Testis (tissue), 5 donors: ENCODE data around the gene CLMN. TPM values are rescaled to one million over a fixed set of nuclear protein-coding genes. Genes with fewer than 3 reads are reported as not detected.

Experiments used
- DNase-seq: peaks from one replicate; pipeline ENCODE4 v3.0.0-alpha.2; 2019
- H3K27ac ChIP-seq, 2 donors: fragments of 200-600 bp; sonication (generic); one replicate each; pipeline ENCODE4 v1.5.1; 2019
- H3K27me3 ChIP-seq: fragments of 200-600 bp; sonication (generic); one replicate; pipeline ENCODE4 v1.5.1; 2019
- H3K36me3 ChIP-seq: fragments of 200-600 bp; sonication (generic); one replicate; pipeline ENCODE4 v1.5.1; 2017; ENCODE audit warnings: low read depth; ENCODE audit errors: missing control alignments
- H3K4me1 ChIP-seq: fragments of 200-600 bp; sonication (generic); one replicate; pipeline ENCODE4 v1.5.1; 2019
- H3K4me3 ChIP-seq, 2 donors: fragments of 200-600 bp; sonication (generic); one replicate each; pipeline ENCODE4 v1.5.1; 2017 to 2019
- H3K9me3 ChIP-seq: fragments of 200-600 bp; sonication (generic); one replicate; pipeline ENCODE4 v1.5.1; 2017
- POLR2A ChIP-seq: fragments of 450-650 bp; IDR thresholded peaks from one replicate; pipeline ENCODE4 v1.6.1; 2017; ENCODE audit warnings: antibody characterized with exemption, mild to moderate bottlenecking, moderate library complexity
- WGBS, 2 donors: methylation state at CpG; one replicate each; pipeline ENCODE4 v1.1.5; 2018; 5-methylcytosine and 5-hydroxymethylcytosine counted together
- intact Hi-C: fragments of 100-400 bp; cut with DNase I; formaldehyde crosslinking; loops from one replicate; pipeline ENCODE4 v1.15.1; 2023; ENCODE audit warnings: low total_unique reads
- long read RNA-seq, 2 donors: transcript quantifications; one replicate each; lab custom pipeline, GENCODE V29; 2026
- polyA plus RNA-seq: library from polyadenylated mRNA; stranded (reverse); fragments of 350-450 nt; fragmentation: Illumina TruSeq; extraction: RNeasy Lipid Tissue Mini Kit (QIAGEN cat#74804); gene quantifications from one replicate; pipeline ENCODE4 v1.2.3, GENCODE V29; 2014; ENCODE audit warnings: low read depth, low replicate concordance; ENCODE audit not compliant: insufficient read depth
- total RNA-seq, 2 donors: library from RNA; depleted of rRNA; stranded (reverse); fragments of >200 nt; gene quantifications; one replicate each; pipeline ENCODE4 v1.2.3, GENCODE V29; 2016
- TF ChIP-seq, protein P1 (sequence below), 3 experiments: fragments of 450-650 bp in 2 of 3; fragments of 200-600 bp in 1 of 3; sonication (generic) in 1 of 3; IDR thresholded peaks; one replicate each; pipeline ENCODE4 v1.5.1; 2016 to 2019; ENCODE audit warnings: antibody characterized with exemption in 3 of 3, mild to moderate bottlenecking in 2 of 3, moderate library complexity in 1 of 3

CLMN gene, protein sequence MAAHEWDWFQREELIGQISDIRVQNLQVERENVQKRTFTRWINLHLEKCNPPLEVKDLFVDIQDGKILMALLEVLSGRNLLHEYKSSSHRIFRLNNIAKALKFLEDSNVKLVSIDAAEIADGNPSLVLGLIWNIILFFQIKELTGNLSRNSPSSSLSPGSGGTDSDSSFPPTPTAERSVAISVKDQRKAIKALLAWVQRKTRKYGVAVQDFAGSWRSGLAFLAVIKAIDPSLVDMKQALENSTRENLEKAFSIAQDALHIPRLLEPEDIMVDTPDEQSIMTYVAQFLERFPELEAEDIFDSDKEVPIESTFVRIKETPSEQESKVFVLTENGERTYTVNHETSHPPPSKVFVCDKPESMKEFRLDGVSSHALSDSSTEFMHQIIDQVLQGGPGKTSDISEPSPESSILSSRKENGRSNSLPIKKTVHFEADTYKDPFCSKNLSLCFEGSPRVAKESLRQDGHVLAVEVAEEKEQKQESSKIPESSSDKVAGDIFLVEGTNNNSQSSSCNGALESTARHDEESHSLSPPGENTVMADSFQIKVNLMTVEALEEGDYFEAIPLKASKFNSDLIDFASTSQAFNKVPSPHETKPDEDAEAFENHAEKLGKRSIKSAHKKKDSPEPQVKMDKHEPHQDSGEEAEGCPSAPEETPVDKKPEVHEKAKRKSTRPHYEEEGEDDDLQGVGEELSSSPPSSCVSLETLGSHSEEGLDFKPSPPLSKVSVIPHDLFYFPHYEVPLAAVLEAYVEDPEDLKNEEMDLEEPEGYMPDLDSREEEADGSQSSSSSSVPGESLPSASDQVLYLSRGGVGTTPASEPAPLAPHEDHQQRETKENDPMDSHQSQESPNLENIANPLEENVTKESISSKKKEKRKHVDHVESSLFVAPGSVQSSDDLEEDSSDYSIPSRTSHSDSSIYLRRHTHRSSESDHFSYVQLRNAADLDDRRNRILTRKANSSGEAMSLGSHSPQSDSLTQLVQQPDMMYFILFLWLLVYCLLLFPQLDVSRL
- total RNA-seq (10 to 100 TPM; 35.9 to 68.0 TPM), polyA plus RNA-seq (134 TPM)
- long read RNA-seq, donor 1, partial matches to known transcripts: 5 of 6 reads
- long read RNA-seq, donor 1, other reads (novel, unspliced or antisense): 0 of 6 reads
- long read RNA-seq, donor 2: 0 reads

DNA sequence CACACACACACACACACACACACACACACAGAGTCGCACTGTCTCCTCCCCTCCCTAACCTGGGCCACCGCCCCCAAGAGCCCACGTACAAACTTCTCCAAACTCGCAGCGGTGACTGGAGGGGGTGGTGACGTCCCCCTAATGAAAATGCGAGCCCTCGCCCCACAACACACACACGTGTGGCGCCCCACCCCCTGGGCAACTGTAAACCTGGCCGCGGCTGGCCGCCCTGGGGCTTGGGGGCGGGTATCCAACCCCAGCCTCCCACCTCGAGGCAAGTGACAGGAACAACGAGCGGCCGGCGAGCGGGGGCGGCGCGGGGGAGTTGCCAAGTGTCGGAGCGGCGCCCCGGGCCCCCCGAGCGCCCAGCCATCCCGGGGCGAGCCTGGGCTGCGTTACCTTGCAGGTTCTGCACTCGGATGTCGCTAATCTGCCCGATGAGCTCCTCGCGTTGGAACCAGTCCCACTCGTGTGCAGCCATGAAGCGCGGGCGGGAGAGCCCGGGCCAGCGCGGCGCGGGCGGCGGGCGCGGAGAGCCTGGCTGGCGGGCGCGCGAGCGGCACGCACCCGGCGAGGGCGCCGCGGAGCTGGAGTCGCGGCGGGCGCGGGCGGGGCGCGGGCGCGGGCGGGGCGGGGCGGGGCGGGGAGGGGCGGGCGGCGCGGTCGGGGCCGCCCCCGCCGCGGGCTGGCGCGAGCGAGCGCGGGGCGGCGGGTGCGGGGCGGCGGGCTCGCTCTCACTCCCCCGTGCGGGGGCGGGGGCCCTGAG is at the start of gene CLMN:
CLMN (minus strand) TSS at position 597 of the 766 bp plus-strand sequence; CDS start at position 481, 116 bp downstream.
- Histone ChIP-seq H3K4me1 (peaks cover 6% of the 10 kb centered on the region), H3K27ac (peak within 1 kb of the TSS; percentile 71 to 77), H3K36me3 (no peaks in the 10 kb centered on the region), H3K9me3 (no peaks in the 10 kb centered on the region), H3K4me3 (peak within 1 kb of the TSS; percentile 72 to 90), H3K27me3 (no peaks in the 10 kb centered on the region)
- TF ChIP-seq, protein P1, sequence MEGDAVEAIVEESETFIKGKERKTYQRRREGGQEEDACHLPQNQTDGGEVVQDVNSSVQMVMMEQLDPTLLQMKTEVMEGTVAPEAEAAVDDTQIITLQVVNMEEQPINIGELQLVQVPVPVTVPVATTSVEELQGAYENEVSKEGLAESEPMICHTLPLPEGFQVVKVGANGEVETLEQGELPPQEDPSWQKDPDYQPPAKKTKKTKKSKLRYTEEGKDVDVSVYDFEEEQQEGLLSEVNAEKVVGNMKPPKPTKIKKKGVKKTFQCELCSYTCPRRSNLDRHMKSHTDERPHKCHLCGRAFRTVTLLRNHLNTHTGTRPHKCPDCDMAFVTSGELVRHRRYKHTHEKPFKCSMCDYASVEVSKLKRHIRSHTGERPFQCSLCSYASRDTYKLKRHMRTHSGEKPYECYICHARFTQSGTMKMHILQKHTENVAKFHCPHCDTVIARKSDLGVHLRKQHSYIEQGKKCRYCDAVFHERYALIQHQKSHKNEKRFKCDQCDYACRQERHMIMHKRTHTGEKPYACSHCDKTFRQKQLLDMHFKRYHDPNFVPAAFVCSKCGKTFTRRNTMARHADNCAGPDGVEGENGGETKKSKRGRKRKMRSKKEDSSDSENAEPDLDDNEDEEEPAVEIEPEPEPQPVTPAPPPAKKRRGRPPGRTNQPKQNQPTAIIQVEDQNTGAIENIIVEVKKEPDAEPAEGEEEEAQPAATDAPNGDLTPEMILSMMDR (IDR thresholded peaks at IDR 0.05): no peak
- TF ChIP-seq POLR2A: no peak
- intact Hi-C loops: no loop called here
- DNase-seq: peak; percentile 39
- WGBS, 2 donors: 0 to 2% methylated on average over 5 to 39 of the region's 98 CpGs

DNA sequence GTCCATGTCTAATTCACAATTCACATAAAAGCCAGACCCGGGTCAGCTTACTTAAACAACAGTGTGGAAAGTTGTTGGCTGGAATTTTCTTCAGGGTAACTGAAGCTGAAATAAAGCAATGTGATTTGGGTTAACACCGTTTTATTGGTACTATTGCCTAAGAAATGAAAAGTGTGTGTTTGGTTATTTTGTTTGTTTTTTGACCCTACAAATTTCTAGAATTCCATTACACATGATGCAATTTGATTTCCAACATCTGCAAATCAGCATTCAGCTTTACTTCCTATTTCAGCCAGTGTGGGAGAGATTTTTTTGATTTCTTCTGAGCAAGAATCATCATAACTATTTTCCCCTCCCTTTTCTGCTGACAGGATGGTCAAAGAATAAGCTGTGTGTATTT is 45.7 kb upstream of the CLMN start:
- DNase-seq: no peak
- Histone ChIP-seq H3K9me3 (no peaks in the 10 kb centered on the region), H3K36me3 (no peaks in the 10 kb centered on the region), H3K4me1 (peaks cover 11% of the 10 kb centered on the region), H3K27ac (no peak overlapping the region), H3K27me3 (no peaks in the 10 kb centered on the region), H3K4me3 (no peak overlapping the region)
- 81 to 84% methylated on average over 2 of the region's 2 CpGs for WGBS, 2 donors
- TF ChIP-seq, protein P1 (IDR thresholded peaks at IDR 0.05): no peak
- TF ChIP-seq POLR2A: no peak
- intact Hi-C loops: no loop called here

DNA sequence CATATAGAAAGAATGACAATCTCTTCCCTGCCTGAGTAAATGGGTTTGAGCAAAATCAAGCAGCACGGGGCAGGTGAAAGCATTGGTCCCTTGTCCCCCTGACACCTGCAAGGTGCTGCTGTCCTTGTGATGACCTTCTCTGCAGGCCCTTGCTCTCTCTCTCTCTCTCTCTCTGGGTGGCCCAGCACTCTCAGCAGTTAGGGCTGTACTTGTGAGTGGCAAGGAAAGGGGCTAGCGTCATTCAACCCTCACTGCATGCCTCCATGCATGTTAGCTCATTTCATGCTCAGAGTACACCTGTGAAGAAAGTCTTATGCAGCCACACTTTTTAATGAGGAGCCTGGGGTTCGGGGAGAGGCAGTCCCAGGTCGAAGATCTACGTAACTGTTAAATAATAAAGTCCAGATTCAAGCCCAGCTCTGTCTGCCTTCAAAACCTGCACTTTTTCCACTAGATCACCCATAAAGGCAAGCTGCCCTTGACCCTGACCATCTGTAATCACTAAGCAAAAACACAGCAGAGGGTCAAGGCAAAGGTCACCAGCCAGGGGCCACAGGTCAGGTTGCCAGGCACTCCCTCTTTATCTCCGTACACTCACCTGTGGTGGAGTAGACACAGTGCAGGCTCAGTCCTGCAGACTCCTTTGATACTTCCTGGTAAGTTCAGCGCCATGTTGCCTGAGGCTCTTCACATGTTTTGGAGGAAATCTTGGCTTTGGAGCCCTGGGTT is 44.9 kb upstream of the CLMN start:
- peaks cover 12% of the 10 kb centered on the region for H3K4me1 ChIP-seq
- 85 to 93% methylated on average over 7 of the region's 7 CpGs for WGBS, 2 donors
- H3K27me3 ChIP-seq: no peaks in the 10 kb centered on the region
- H3K9me3 ChIP-seq: no peaks in the 10 kb centered on the region
- no peak overlapping the region for H3K27ac ChIP-seq
- DNase-seq: peak; percentile 9
- intact Hi-C loops: no loop called here
- no peak for TF ChIP-seq POLR2A
- TF ChIP-seq, protein P1 (IDR thresholded peaks at IDR 0.05): no peak
- H3K36me3 ChIP-seq: no peaks in the 10 kb centered on the region
- no peak overlapping the region for H3K4me3 ChIP-seq

DNA sequence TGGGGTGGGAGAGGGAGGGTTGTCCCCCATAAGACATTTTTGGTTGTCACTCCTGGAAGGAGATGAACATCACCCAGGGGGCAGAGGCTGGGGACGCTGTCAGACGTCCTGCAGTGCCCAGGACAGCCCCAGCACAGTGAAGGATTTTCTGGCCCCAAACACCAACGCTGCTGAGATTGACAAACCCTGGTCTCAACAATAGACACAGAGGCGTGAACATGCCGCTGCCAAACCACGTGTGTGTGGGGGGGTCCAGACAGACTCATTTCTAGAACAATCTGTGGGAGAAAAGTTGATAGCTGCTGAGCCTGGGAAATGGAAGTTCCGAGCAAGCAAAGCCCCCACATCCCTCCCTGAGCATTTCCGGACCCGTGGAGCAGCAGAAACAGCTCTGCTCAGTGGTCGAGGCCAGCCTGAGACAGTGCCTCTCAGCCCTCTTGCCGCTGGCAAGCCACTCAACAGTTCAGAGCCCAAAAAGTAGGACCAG is 43.8 kb upstream of the CLMN start:
- intact Hi-C loops: no loop called here
- TF ChIP-seq, protein P1 (IDR thresholded peaks at IDR 0.05): no peak
- no peak for TF ChIP-seq POLR2A

More for the DNA sequence above, 43.8 kb upstream of the CLMN start:
- no peaks in the 10 kb centered on the region for H3K36me3 ChIP-seq
- H3K4me3 ChIP-seq: no peak overlapping the region
- DNase-seq: peak; percentile 71
- H3K4me1 ChIP-seq: peaks cover 12% of the 10 kb centered on the region
- no peaks in the 10 kb centered on the region for H3K9me3 ChIP-seq
- 63 to 71% methylated on average over 7 to 11 of the region's 11 CpGs for WGBS, 2 donors
- H3K27me3 ChIP-seq: no peaks in the 10 kb centered on the region
- no peak overlapping the region for H3K27ac ChIP-seq
